Right kidney (tissue), 1 donor: ENCODE measurements around the gene KCNQ5.

Source experiments
- DNase-seq: peaks from one replicate; pipeline ENCODE4 v3.0.0-alpha.2; 2016

KCNQ5 gene

DNA sequence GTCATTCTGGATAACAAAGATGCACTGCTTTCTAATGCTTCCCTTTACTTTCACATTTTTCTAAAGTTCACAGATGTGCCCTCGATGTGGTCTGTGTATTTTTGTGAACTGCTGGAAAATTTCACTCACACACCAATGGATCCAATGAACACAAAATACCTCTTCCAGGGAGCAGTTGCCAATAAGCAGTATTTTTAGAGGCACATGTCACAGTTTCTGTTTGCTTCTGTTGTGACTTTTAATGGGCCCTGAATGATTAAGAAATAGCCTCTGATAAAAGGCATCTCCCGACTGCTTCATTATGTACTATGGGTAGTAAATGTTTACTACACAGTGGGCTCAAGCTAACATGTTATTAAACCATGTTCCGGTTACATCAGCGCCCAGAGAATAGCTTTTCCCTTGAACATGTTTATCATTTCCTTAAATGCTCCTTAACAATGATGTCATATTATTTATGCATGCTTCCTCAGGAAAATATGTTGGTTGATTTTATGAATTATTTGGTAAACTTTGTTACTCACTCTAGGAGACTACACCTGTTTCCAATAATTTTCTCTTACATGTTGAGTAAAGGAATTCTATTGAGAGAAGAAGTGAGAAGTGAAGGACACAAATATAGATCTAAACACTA, 188.0 kb downstream of the KCNQ5 start:
- DNase-seq, result no peak

DNA sequence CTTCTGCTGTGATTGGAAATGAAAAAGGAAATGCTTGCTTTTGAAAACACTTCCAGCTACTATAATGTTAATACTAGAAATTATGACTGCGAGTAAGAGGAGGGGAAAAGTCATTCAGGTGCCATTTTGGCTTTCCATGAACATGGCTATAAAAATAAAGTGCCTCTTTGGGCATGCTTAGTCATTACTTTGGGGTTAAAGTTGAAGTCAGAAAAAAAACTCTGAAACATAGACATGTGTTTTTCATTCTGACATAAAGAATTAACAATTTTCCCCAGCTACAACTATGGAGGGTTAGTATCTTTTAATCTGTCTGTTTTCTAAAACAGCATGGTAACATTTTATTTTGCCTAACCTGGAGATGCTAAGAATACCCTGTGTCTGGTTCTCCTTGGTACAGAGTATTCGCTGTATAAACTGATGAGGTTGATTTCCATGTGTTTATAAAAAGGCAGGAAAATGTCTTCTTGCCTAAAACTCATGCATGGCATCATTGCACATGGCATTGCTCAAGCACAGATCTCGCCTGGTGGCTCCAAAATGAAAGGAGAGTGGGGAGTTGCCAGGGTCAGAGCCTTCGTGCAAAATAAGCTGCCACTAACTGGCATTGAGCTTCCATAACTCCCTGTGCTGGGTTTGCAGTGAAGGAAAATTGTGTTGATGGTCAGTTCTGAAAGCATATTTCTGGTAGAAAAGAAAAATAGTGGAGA, 188.9 kb downstream of the KCNQ5 start:
- DNase-seq, result no peak

- DNase-seq, result no peak
Measured at GRCh38 chr6:72811971-72812421, 190.1 kb downstream of the KCNQ5 start.

DNA sequence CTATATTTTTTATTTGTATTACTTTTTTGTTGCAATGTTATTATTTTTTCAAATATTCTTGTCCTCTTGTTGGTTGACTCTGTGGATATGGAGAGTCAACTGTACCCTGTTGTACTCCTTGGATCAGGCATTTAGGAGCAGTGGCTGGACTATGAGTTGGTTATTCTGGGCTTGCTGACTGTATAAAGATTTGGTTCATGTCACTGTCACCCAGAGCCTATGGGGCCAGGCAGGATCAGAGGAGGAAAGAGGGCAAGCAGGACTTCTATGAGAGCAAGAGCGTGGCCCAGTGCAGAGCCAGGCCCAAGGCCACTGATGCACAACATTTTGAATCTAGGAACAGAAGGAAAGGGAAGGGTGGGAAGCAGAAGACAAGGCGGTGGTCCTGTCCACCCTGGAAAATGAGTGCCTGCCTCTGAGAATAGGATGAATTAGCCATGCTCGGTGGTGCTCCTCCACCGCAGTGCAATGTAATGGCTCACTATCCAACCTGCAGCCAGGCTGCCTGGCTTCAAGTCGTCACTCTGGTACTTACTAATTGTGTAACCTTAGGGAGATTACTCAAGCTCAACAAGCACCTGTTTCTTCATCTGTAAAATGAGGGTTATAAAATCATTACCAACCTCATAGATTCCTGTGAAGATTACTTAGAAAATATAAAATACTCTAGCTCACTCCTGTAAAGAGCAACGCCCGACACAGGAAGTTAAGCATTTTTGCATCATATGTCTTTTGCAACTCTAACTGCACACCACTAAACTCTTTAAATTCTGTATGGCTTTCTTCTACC, 192.1 kb downstream of the KCNQ5 start:
- no peak for DNase-seq

GRCh38 chr6:72816022-72816421, 194.2 kb downstream of the KCNQ5 start:
- no peak for DNase-seq

DNA sequence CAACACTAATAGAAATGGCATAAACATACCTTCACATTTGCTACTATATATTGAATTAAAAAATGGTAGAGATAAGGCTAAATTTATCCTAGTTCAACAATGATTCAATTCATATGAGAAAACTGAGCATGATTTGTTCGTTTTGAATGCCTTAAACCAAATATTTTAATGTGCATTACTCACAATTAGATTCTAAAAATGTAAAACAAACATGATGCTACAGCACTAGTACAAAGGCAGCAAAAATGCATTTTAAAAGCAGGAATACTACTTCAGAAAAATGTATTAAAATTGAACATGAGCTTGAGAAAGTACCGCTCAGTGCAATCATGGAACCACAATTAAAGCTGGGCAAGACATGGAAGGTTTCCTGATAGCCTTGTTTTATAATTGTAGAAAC, 195.3 kb downstream of the KCNQ5 start:
- no peak for DNase-seq

DNA sequence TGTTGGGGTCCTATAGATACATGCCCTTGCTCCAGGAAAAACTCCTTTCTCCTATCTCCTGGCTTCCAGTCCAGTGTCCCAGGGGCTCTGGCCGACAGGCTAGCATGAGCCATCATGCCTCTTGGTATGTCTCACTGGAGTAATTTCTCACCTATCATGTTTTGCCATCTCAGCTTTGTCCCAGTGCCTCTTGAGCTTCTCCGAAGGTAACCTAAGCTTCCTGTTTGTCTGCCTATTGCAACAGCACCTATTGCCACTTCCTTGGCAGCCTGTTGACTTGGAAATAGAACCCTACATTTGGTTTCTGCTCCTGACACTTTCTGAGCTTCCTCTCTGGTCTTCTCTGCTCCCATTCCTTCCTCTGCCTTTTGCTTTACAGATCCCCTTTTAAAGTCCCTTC, 197.7 kb downstream of the KCNQ5 start:
- no peak for DNase-seq

DNA sequence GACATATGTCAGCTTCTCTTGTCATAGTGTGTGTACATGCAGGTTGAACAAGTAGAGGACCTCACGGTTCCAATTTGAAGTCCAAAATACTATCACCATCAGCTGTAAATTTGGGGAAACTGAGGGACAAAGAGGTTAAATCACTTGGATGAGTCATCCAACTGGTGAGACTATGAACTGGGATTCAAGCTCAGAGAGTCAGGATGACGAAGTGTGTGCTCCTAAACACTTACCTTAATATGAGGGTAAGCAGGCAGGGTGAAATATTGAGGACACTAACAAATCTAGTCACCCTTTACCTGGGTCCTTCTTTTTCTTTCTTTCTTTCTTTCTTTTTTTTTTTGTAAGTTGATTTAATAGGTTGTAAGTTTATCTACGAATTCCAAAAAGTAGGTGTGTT, 198.3 kb downstream of the KCNQ5 start:
- DNase-seq, result no peak

GRCh38 chr6:72820906-72821305, 199.0 kb downstream of the KCNQ5 start:
- DNase-seq, result no peak

- DNase-seq, result no peak
Measured at GRCh38 chr6:72822023-72822422, 200.2 kb downstream of the KCNQ5 start.

DNA sequence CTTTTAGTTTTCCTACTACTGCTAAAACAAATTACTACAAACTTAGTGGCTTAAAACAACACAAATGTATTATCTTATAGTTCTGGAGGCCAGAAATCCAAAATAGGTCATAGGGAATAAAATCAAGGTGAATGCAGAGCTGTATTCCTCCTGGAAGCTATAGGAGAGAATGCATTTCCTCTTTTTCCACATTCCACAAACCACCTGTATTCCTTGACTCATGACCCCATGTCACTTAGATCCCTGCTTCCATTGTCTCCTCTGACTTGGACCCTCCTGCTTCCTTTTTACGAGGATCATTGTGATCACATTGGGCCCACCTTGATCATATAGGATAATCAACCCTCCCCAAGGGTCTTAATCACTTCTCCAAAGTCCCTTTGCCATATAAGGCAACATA, 200.8 kb downstream of the KCNQ5 start:
- no peak for DNase-seq

GRCh38 chr6:72824833-72825232, 203.0 kb downstream of the KCNQ5 start:
- DNase-seq, result no peak

GRCh38 chr6:72825315-72825911, 203.5 kb downstream of the KCNQ5 start:
- no peak for DNase-seq

GRCh38 chr6:72826037-72826436, 204.2 kb downstream of the KCNQ5 start:
- no peak for DNase-seq

GRCh38 chr6:72826744-72827438, 205.0 kb downstream of the KCNQ5 start:
- DNase-seq, result no peak

- DNase-seq, result no peak
Measured at GRCh38 chr6:72828904-72829303, 207.0 kb downstream of the KCNQ5 start.

DNA sequence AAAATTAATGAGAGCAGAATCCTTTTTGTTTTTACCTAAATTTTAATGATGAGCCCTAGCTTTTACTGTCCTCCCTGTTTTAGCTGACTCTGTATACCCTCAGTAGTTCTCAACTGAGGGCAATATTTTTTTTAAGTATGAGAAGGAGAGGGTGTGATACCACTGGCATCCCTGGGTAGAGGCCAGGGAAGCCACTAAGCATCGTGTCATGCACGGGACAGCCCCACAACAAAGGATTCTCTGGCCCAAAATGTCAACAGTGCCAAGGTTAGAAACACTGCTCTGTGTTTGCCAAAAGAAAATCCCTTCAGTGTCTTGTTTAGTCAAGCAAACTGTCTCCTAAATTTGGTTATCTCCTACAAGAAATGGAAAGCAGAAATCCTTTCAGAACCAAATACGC, 210.4 kb downstream of the KCNQ5 start:
- DNase-seq, result no peak

DNA sequence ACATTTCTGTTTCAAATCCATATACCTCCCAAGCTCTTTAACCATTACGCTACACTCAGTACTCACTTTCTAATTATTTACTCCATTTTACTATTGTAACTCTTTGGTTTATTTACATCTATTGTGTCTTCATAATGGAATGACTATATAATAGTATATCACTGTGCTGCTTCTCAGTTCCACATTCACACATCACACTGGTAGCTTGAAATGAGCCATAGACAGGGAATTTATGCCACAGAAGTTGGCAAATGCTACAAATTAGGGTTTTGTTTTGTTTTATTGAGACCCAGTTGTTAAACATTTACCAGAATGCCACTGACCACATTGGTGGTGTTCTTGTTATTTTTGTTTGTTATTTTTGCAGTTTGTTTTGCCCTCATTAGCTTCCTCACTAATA, 213.9 kb downstream of the KCNQ5 start:
- no peak for DNase-seq

DNA sequence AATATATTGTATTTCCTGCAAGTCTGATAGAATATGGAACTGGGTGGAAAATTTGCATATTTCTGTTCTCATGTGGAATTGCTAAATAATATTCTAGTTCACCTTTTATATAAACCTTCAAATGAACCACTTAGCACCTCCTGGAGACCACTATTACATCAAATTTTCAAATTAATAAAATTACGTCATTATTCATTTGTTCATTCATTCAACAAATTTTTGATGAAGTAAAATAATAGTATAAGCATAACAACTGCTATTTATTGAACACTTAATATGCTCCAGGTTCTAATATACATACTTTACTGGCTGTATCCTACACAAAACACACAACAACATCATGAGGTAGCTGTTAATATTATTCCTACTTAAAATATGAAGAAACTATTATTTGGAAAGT, 215.1 kb downstream of the KCNQ5 start:
- DNase-seq, result no peak

DNA sequence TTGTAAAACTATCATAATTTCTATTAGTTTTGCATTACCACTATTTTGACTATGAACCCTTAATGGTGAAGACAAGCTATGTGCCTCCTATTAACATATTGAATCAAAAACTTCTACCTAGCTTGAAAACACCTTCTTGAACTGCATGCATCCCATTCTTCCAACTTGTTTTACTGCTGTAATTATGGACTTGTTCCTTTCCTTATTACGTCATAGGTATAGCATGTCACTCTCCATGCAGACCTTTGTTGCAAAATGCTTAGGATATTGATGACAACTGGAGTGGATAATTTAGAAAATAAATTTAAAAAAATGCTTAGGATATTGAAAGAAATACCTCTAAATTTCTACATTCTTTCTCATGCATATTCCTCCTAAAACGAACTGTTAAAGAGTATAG, 219.3 kb downstream of the KCNQ5 start:
- no peak for DNase-seq

DNA sequence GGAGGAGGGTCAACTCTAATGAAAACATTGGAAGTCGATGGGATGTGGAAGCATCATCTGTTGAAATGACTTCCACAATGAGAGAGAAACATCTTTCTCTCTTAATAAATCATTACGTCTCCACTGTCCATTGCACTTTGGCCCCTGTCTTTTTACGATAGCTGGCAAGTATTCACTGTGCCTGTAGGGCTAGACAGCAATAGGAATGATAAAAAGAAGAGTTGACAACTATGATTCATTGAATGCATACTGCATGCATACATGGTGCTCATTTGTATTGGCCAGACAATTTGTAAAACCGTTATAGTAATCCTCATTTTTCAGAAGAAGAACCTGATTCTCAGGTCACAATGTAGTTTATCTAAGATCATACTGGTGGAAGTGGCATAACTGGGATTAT, 220.3 kb downstream of the KCNQ5 start:
- DNase-seq, result no peak

GRCh38 chr6:72844614-72845013, 222.8 kb downstream of the KCNQ5 start:
- DNase-seq, result no peak

- no peak for DNase-seq
Measured at GRCh38 chr6:72849346-72849745, 227.5 kb downstream of the KCNQ5 start.
